Activated naive CD8-positive, alpha-beta T cell treated with anti-CD3 and anti-CD28 coated beads for 36 hours (primary cell): Measurements from ENCODE around the gene GPR35. TPM values are rescaled to one million over a fixed set of nuclear protein-coding genes. Genes with fewer than 3 reads are reported as not detected.

Experiments
- DNase-seq: peaks from one replicate; pipeline ENCODE4 v3.0.0; 2021
- H3K27ac Mint-ChIP-seq: one replicate; pipeline ENCODE4 v1.8.0; 2022; ENCODE audit warnings: mild to moderate bottlenecking, moderate library complexity, mixed read lengths
- H3K27me3 Mint-ChIP-seq: one replicate; pipeline ENCODE4 v1.8.0; 2022; ENCODE audit warnings: mild to moderate bottlenecking, mixed read lengths
- H3K36me3 Mint-ChIP-seq: one replicate; pipeline ENCODE4 v1.8.0; 2021; ENCODE audit warnings: mild to moderate bottlenecking, mixed read lengths
- H3K4me1 Mint-ChIP-seq: one replicate; pipeline ENCODE4 v1.8.0; 2021; ENCODE audit warnings: mixed read lengths
- H3K4me3 Mint-ChIP-seq: one replicate; pipeline ENCODE4 v1.8.0; 2022; ENCODE audit warnings: mild to moderate bottlenecking, moderate library complexity, mixed read lengths
- H3K9me3 Mint-ChIP-seq: one replicate; pipeline ENCODE4 v1.8.0; 2022; ENCODE audit warnings: mixed read lengths
- total RNA-seq, 2 experiments: library from RNA; stranded (reverse); gene quantifications; one replicate each; pipeline ENCODE4 v1.2.3, GENCODE V29; 2021

The GPR35 gene
- total RNA-seq, 2 experiments from 2014 or later: 7.6 to 7.8 TPM

GRCh38 chr2:240585681-240586197 is 39.5 kb upstream of the GPR35 start:
- no peak for DNase-seq
- Mint-ChIP-seq H3K36me3 (peaks cover 8% of the 10 kb centered on the region), H3K27me3 (no peaks in the 10 kb centered on the region), H3K9me3 (peaks cover 3% of the 10 kb centered on the region), H3K4me1 (peaks cover 43% of the 10 kb centered on the region), H3K27ac (peak overlapping the region; percentile 89), H3K4me3 (peak overlapping the region; percentile 89)

- Mint-ChIP-seq H3K36me3 (peaks cover 5% of the 10 kb centered on the region), H3K27me3 (no peaks in the 10 kb centered on the region), H3K27ac (peak within 1 kb of the TSS; percentile 89), H3K4me1 (peaks cover 43% of the 10 kb centered on the region), H3K9me3 (no peaks in the 10 kb centered on the region), H3K4me3 (peak within 1 kb of the TSS; percentile 91)
- peak; percentile 98 for DNase-seq
Observed at GRCh38 chr2:240586198-240586918, 38.9 kb upstream of the GPR35 start, which contains the start of gene CAPN10. Gene CAPN10, plus strand, starts transcription at chr2:240586734. Its CDS starts 178 bp downstream, at chr2:240586912.

- H3K27me3 Mint-ChIP-seq: no peaks in the 10 kb centered on the region
- peak overlapping the region; percentile 91 for H3K4me3 Mint-ChIP-seq
- H3K4me1 Mint-ChIP-seq: peaks cover 41% of the 10 kb centered on the region
- H3K36me3 Mint-ChIP-seq: no peaks in the 10 kb centered on the region
- peak; percentile 68 for DNase-seq
- H3K27ac Mint-ChIP-seq: peak overlapping the region; percentile 84
- no peaks in the 10 kb centered on the region for H3K9me3 Mint-ChIP-seq
Observed at GRCh38 chr2:240586919-240587800, 38.1 kb upstream of the GPR35 start.

GRCh38 chr2:240588006-240588655 is 37.1 kb upstream of the GPR35 start:
- Mint-ChIP-seq H3K4me1 (peaks cover 34% of the 10 kb centered on the region), H3K36me3 (no peaks in the 10 kb centered on the region), H3K27me3 (no peaks in the 10 kb centered on the region), H3K27ac (peak overlapping the region; percentile 14), H3K9me3 (no peaks in the 10 kb centered on the region), H3K4me3 (peak overlapping the region; percentile 91)
- DNase-seq: no peak

- no peaks in the 10 kb centered on the region for H3K36me3 Mint-ChIP-seq
- DNase-seq: no peak
- H3K27ac Mint-ChIP-seq: no peak overlapping the region
- no peaks in the 10 kb centered on the region for H3K9me3 Mint-ChIP-seq
- H3K4me1 Mint-ChIP-seq: peaks cover 31% of the 10 kb centered on the region
- no peak overlapping the region for H3K4me3 Mint-ChIP-seq
- H3K27me3 Mint-ChIP-seq: no peaks in the 10 kb centered on the region
Observed at GRCh38 chr2:240588669-240589068, 36.6 kb upstream of the GPR35 start.

GRCh38 chr2:240589375-240589774 is 35.9 kb upstream of the GPR35 start:
- no peak overlapping the region for H3K27ac Mint-ChIP-seq
- H3K27me3 Mint-ChIP-seq: no peaks in the 10 kb centered on the region
- peaks cover 29% of the 10 kb centered on the region for H3K4me1 Mint-ChIP-seq
- no peaks in the 10 kb centered on the region for H3K9me3 Mint-ChIP-seq
- no peak overlapping the region for H3K4me3 Mint-ChIP-seq
- H3K36me3 Mint-ChIP-seq: no peaks in the 10 kb centered on the region
- DNase-seq: no peak

- Mint-ChIP-seq H3K36me3 (no peaks in the 10 kb centered on the region), H3K9me3 (no peaks in the 10 kb centered on the region), H3K4me3 (no peak overlapping the region), H3K27me3 (no peaks in the 10 kb centered on the region), H3K4me1 (peaks cover 23% of the 10 kb centered on the region), H3K27ac (no peak overlapping the region)
- DNase-seq: no peak
Observed at GRCh38 chr2:240589850-240590525, 35.3 kb upstream of the GPR35 start.

- Mint-ChIP-seq H3K4me3 (no peak overlapping the region), H3K36me3 (no peaks in the 10 kb centered on the region), H3K27ac (no peak overlapping the region), H3K4me1 (peaks cover 21% of the 10 kb centered on the region), H3K27me3 (no peaks in the 10 kb centered on the region), H3K9me3 (no peaks in the 10 kb centered on the region)
- no peak for DNase-seq
Observed at GRCh38 chr2:240590681-240591111, 34.6 kb upstream of the GPR35 start.

- no peak for DNase-seq
- Mint-ChIP-seq H3K36me3 (no peaks in the 10 kb centered on the region), H3K27me3 (no peaks in the 10 kb centered on the region), H3K4me3 (no peak overlapping the region), H3K9me3 (no peaks in the 10 kb centered on the region), H3K4me1 (peaks cover 21% of the 10 kb centered on the region), H3K27ac (no peak overlapping the region)
Observed at GRCh38 chr2:240591226-240591625, 34.1 kb upstream of the GPR35 start.

GRCh38 chr2:240591784-240592183 is 33.5 kb upstream of the GPR35 start:
- Mint-ChIP-seq H3K4me1 (peaks cover 21% of the 10 kb centered on the region), H3K27me3 (no peaks in the 10 kb centered on the region), H3K4me3 (no peak overlapping the region), H3K36me3 (no peaks in the 10 kb centered on the region), H3K27ac (no peak overlapping the region), H3K9me3 (no peaks in the 10 kb centered on the region)
- no peak for DNase-seq

- peaks cover 14% of the 10 kb centered on the region for H3K4me1 Mint-ChIP-seq
- H3K27me3 Mint-ChIP-seq: no peaks in the 10 kb centered on the region
- no peak for DNase-seq
- H3K27ac Mint-ChIP-seq: no peak overlapping the region
- H3K36me3 Mint-ChIP-seq: no peaks in the 10 kb centered on the region
- no peak overlapping the region for H3K4me3 Mint-ChIP-seq
- no peaks in the 10 kb centered on the region for H3K9me3 Mint-ChIP-seq
Observed at GRCh38 chr2:240593026-240593702, 32.1 kb upstream of the GPR35 start.

GRCh38 chr2:240593703-240594451 is 31.4 kb upstream of the GPR35 start:
- no peak for DNase-seq
- Mint-ChIP-seq H3K9me3 (no peaks in the 10 kb centered on the region), H3K4me1 (peaks cover 7% of the 10 kb centered on the region), H3K27me3 (no peaks in the 10 kb centered on the region), H3K4me3 (no peak overlapping the region), H3K27ac (no peak overlapping the region), H3K36me3 (no peaks in the 10 kb centered on the region)

GRCh38 chr2:240594511-240595380 is 30.5 kb upstream of the GPR35 start:
- Mint-ChIP-seq H3K9me3 (no peaks in the 10 kb centered on the region), H3K27ac (no peak overlapping the region), H3K36me3 (no peaks in the 10 kb centered on the region), H3K27me3 (no peaks in the 10 kb centered on the region), H3K4me1 (no peaks in the 10 kb centered on the region), H3K4me3 (no peak overlapping the region)
- DNase-seq: no peak
